ENCODE data around the gene HCFC1.

HCFC1 gene

GRCh38 chrX:153938226-153938786 is 33.3 kb downstream of the HCFC1 start:
- no peak for FAIRE-seq

GRCh38 chrX:153937056-153937455 is 34.6 kb downstream of the HCFC1 start:
- no peak for FAIRE-seq

GRCh38 chrX:153935326-153935851 is 36.2 kb downstream of the HCFC1 start:
- no peak for FAIRE-seq

- FAIRE-seq: no peak
These were observed 36.8 kb downstream of the HCFC1 start, which contains the start of gene NAA10 for GRCh38 chrX:153934762-153935325. Gene NAA10, minus strand, starts transcription at chrX:153935037. Its CDS starts 133 bp downstream, at chrX:153934904.

GRCh38 chrX:153934148-153934761 is 37.4 kb downstream of the HCFC1 start:
- FAIRE-seq: no peak

GRCh38 chrX:153933748-153934147 is 37.9 kb downstream of the HCFC1 start:
- no peak for FAIRE-seq

- FAIRE-seq: no peak
These were observed 39.2 kb downstream of the HCFC1 start for GRCh38 chrX:153932220-153932915.

- no peak for FAIRE-seq
These were observed 39.9 kb downstream of the HCFC1 start for GRCh38 chrX:153931748-153932147.

- FAIRE-seq: no peak
These were observed 40.5 kb downstream of the HCFC1 start for GRCh38 chrX:153931151-153931550.

- no peak for FAIRE-seq
These were observed 41.4 kb downstream of the HCFC1 start for GRCh38 chrX:153930011-153930910.

GRCh38 chrX:153929576-153929975 is 42.0 kb downstream of the HCFC1 start:
- FAIRE-seq: no peak

GRCh38 chrX:153928846-153929245 is 42.8 kb downstream of the HCFC1 start:
- FAIRE-seq: no peak

- peak; percentile 70 for FAIRE-seq
These were observed 43.5 kb downstream of the HCFC1 start for GRCh38 chrX:153927922-153928760.

GRCh38 chrX:153927672-153927921 is 44.0 kb downstream of the HCFC1 start:
- no peak for FAIRE-seq

- FAIRE-seq: no peak
These were observed 44.6 kb downstream of the HCFC1 start for GRCh38 chrX:153926858-153927671.

GRCh38 chrX:153926552-153926857 is 45.1 kb downstream of the HCFC1 start:
- FAIRE-seq: no peak

- FAIRE-seq: no peak
These were observed 45.7 kb downstream of the HCFC1 start, which contains the start of gene ARHGAP4 for GRCh38 chrX:153925739-153926551. Gene ARHGAP4, minus strand, starts transcription at chrX:153926264. Its CDS starts 62 bp downstream, at chrX:153926202.

- no peak for FAIRE-seq
These were observed 46.3 kb downstream of the HCFC1 start for GRCh38 chrX:153925387-153925738.

GRCh38 chrX:153924149-153924861 is 47.3 kb downstream of the HCFC1 start:
- FAIRE-seq: no peak

Data from endometrium (tissue), 2 donors.